Measurements from ENCODE around the gene EPB41L2. TPM values are rescaled to one million over a fixed set of nuclear protein-coding genes. Genes with fewer than 3 reads are reported as not detected.

The EPB41L2 gene
- total RNA-seq, 1 donor from 2014 or later: 66.3 TPM

GRCh38 chr6:130853555-130854183 is 209.4 kb downstream of the EPB41L2 start:
- peaks cover 10% of the 10 kb centered on the region for H3K9me3 Mint-ChIP-seq
- H3K27ac Mint-ChIP-seq: peak overlapping the region; percentile 74
- no peak for DNase-seq (ENCODE audit: low spot score in 2 of 2, unreplicated experiment in 2 of 2)
- TF ChIP-seq CTCF (IDR thresholded peaks at IDR 0.05; ENCODE audit: unreplicated experiment): no peak
- H3K36me3 Mint-ChIP-seq: peaks cover 7% of the 10 kb centered on the region
- peaks cover 25% of the 10 kb centered on the region for H3K4me1 Mint-ChIP-seq
- no peaks in the 10 kb centered on the region for H3K27me3 Mint-ChIP-seq (ENCODE audit: low read depth)
- H3K4me3 Mint-ChIP-seq: no peak overlapping the region

GRCh38 chr6:130852844-130853554 is 210.0 kb downstream of the EPB41L2 start:
- Mint-ChIP-seq H3K4me1 (peaks cover 21% of the 10 kb centered on the region), H3K27me3 (ENCODE audit: low read depth) (no peaks in the 10 kb centered on the region), H3K4me3 (no peak overlapping the region), H3K9me3 (peaks cover 10% of the 10 kb centered on the region), H3K27ac (peak overlapping the region; percentile 74), H3K36me3 (peaks cover 7% of the 10 kb centered on the region)
- no peak for DNase-seq (ENCODE audit: low spot score in 2 of 2, unreplicated experiment in 2 of 2)
- no peak for TF ChIP-seq CTCF (IDR thresholded peaks at IDR 0.05; ENCODE audit: unreplicated experiment)

- no peak for TF ChIP-seq CTCF (IDR thresholded peaks at IDR 0.05; ENCODE audit: unreplicated experiment)
- no peak overlapping the region for H3K27ac Mint-ChIP-seq
- H3K4me3 Mint-ChIP-seq: no peak overlapping the region
- DNase-seq (ENCODE audit: low spot score in 2 of 2, unreplicated experiment in 2 of 2): no peak
- H3K4me1 Mint-ChIP-seq: peaks cover 34% of the 10 kb centered on the region
- peaks cover 5% of the 10 kb centered on the region for H3K36me3 Mint-ChIP-seq
- H3K27me3 Mint-ChIP-seq (ENCODE audit: low read depth): no peaks in the 10 kb centered on the region
- H3K9me3 Mint-ChIP-seq: peaks cover 6% of the 10 kb centered on the region
Measured at GRCh38 chr6:130851026-130851425, 212.0 kb downstream of the EPB41L2 start.

- no peaks in the 10 kb centered on the region for H3K27me3 Mint-ChIP-seq (ENCODE audit: low read depth)
- peaks cover 34% of the 10 kb centered on the region for H3K4me1 Mint-ChIP-seq
- TF ChIP-seq CTCF (IDR thresholded peaks at IDR 0.05; ENCODE audit: unreplicated experiment): no peak
- H3K27ac Mint-ChIP-seq: no peak overlapping the region
- no peak for DNase-seq (ENCODE audit: low spot score in 2 of 2, unreplicated experiment in 2 of 2)
- H3K4me3 Mint-ChIP-seq: no peak overlapping the region
- H3K9me3 Mint-ChIP-seq: no peaks in the 10 kb centered on the region
- no peaks in the 10 kb centered on the region for H3K36me3 Mint-ChIP-seq
Measured at GRCh38 chr6:130849594-130849993, 213.5 kb downstream of the EPB41L2 start.

GRCh38 chr6:130848945-130849344 is 214.1 kb downstream of the EPB41L2 start:
- no peak for DNase-seq (ENCODE audit: low spot score in 2 of 2, unreplicated experiment in 2 of 2)
- Mint-ChIP-seq H3K4me1 (peaks cover 31% of the 10 kb centered on the region), H3K36me3 (no peaks in the 10 kb centered on the region), H3K4me3 (no peak overlapping the region), H3K27ac (no peak overlapping the region), H3K9me3 (no peaks in the 10 kb centered on the region), H3K27me3 (ENCODE audit: low read depth) (no peaks in the 10 kb centered on the region)
- no peak for TF ChIP-seq CTCF (IDR thresholded peaks at IDR 0.05; ENCODE audit: unreplicated experiment)

Measured in mesothelial cell of epicardium (in vitro differentiated cells).